H9 (cell line): ENCODE results near the gene OVOL1. TPM values are rescaled to one million over a fixed set of nuclear protein-coding genes. Genes with fewer than 3 reads are reported as not detected.

Experiments used
- DNase-seq: peaks from one replicate; pipeline ENCODE4 v3.0.0-alpha.2; 2017
- H2AFZ ChIP-seq: one replicate; pipeline ENCODE4 v1.6.1; 2013; ENCODE audit warnings: mild to moderate bottlenecking, low read length, control low read depth, moderate library complexity
- H2AK5ac ChIP-seq: 2 replicates; pipeline ENCODE4 v1.6.1; 2013; ENCODE audit warnings: low read length, control low read depth, mixed read lengths; ENCODE audit not compliant: insufficient read length
- H2BK120ac ChIP-seq: one replicate; pipeline ENCODE4 v1.6.1; 2013; ENCODE audit warnings: low read depth, mild to moderate bottlenecking, low read length, control low read depth, inconsistent platforms; ENCODE audit not compliant: poor library complexity, severe bottlenecking
- H2BK12ac ChIP-seq: 2 replicates; pipeline ENCODE4 v1.6.1; 2013; ENCODE audit warnings: low read length, control low read depth, mixed read lengths, low read depth; ENCODE audit not compliant: insufficient read length
- H2BK15ac ChIP-seq: 2 replicates; pipeline ENCODE4 v1.6.1; 2013; ENCODE audit warnings: low read depth, low read length, control low read depth
- H2BK20ac ChIP-seq: one replicate; pipeline ENCODE4 v1.6.1; 2013; ENCODE audit warnings: low read depth, mild to moderate bottlenecking, low read length, control low read depth, inconsistent platforms; ENCODE audit not compliant: poor library complexity, severe bottlenecking
- H2BK5ac ChIP-seq: 2 replicates; pipeline ENCODE4 v1.6.1; 2013; ENCODE audit warnings: low read length, control low read depth, mixed read lengths; ENCODE audit not compliant: insufficient read length
- H3K14ac ChIP-seq: 2 replicates; pipeline ENCODE4 v1.6.1; 2013; ENCODE audit warnings: low read length, control low read depth; ENCODE audit not compliant: insufficient read depth
- H3K18ac ChIP-seq: 2 replicates; pipeline ENCODE4 v1.6.1; 2013; ENCODE audit warnings: low read depth, mild to moderate bottlenecking, mixed read lengths, low read length, control low read depth; ENCODE audit not compliant: insufficient read length
- H3K23ac ChIP-seq: 2 replicates; pipeline ENCODE4 v1.6.1; 2013; ENCODE audit warnings: low read length, control low read depth, mixed read lengths, low read depth; ENCODE audit not compliant: insufficient read length
- H3K23me2 ChIP-seq: 2 replicates; pipeline ENCODE4 v1.6.1; 2013; ENCODE audit warnings: low read depth, mild to moderate bottlenecking, mixed read lengths, low read length, control low read depth; ENCODE audit not compliant: insufficient read length, poor library complexity, severe bottlenecking
- H3K27ac ChIP-seq: 2 replicates; pipeline ENCODE4 v1.5.1; 2013; ENCODE audit warnings: low read length, control low read depth, mixed read lengths, low read depth; ENCODE audit not compliant: insufficient read length
- H3K27me3 ChIP-seq: 2 replicates; pipeline ENCODE4 v1.6.1; 2013; ENCODE audit warnings: low read length, control low read depth, inconsistent platforms; ENCODE audit not compliant: insufficient read depth
- H3K4ac ChIP-seq: 2 replicates; pipeline ENCODE4 v1.6.1; 2013; ENCODE audit warnings: low read depth, mild to moderate bottlenecking, control low read depth, inconsistent platforms, low read length, moderate library complexity
- H3K4me1 ChIP-seq: 2 replicates; pipeline ENCODE4 v1.6.1; 2013; ENCODE audit warnings: low read length, control low read depth, inconsistent platforms; ENCODE audit not compliant: insufficient read depth
- H3K4me2 ChIP-seq: 2 replicates; pipeline ENCODE4 v1.6.1; 2013; ENCODE audit warnings: low read length, control low read depth, mixed read lengths; ENCODE audit not compliant: insufficient read length, insufficient read depth
- H3K56ac ChIP-seq: 2 replicates; pipeline ENCODE4 v1.6.1; 2013; ENCODE audit warnings: low read depth, mild to moderate bottlenecking, mixed read lengths, low read length, control low read depth; ENCODE audit not compliant: insufficient read length
- H3K79me1 ChIP-seq: 2 replicates; pipeline ENCODE4 v1.6.1; 2013; ENCODE audit warnings: low read depth, mild to moderate bottlenecking, moderate library complexity, low read length, control low read depth, inconsistent platforms; ENCODE audit not compliant: insufficient read depth, poor library complexity, severe bottlenecking
- H3K79me2 ChIP-seq: 2 replicates; pipeline ENCODE4 v1.6.1; 2013; ENCODE audit warnings: low read length, control low read depth, inconsistent platforms; ENCODE audit not compliant: insufficient read depth
- H3K9ac ChIP-seq: 2 replicates; pipeline ENCODE4 v1.6.1; 2013; ENCODE audit warnings: low read length, control low read depth, mixed read lengths; ENCODE audit not compliant: insufficient read length; ENCODE audit errors: extremely low read depth
- H3K9me3 ChIP-seq: one replicate; pipeline ENCODE4 v1.6.1; 2013; ENCODE audit warnings: low read depth, low read length, inconsistent platforms; ENCODE audit not compliant: control insufficient read depth
- H3T11ph ChIP-seq: one replicate; pipeline ENCODE4 v1.6.1; 2013; ENCODE audit warnings: mild to moderate bottlenecking, low read length, control low read depth, inconsistent platforms
- H4K20me1 ChIP-seq: one replicate; pipeline ENCODE4 v1.6.1; 2013; ENCODE audit not compliant: control insufficient read depth, insufficient read length, insufficient read depth
- H4K5ac ChIP-seq: 2 replicates; pipeline ENCODE4 v1.6.1; 2013; ENCODE audit warnings: low read depth, mild to moderate bottlenecking, mixed read lengths, low read length, control low read depth; ENCODE audit not compliant: insufficient read length
- H4K8ac ChIP-seq: replicated peaks from 2 replicates; pipeline ENCODE4 v1.6.1; 2013; ENCODE audit warnings: low read length, control low read depth, mixed read lengths, low read depth; ENCODE audit not compliant: insufficient read length
- H4K91ac ChIP-seq: 2 replicates; pipeline ENCODE4 v1.6.1; 2013; ENCODE audit warnings: low read depth, mild to moderate bottlenecking, moderate library complexity, mixed read lengths, low read length, control low read depth; ENCODE audit not compliant: insufficient read length
- H3K27ac Mint-ChIP-seq, 3 experiments: 2 replicates in 2 of 3; 3 replicates in 1 of 3; pipeline ENCODE4 v1.8.0; 2020 to 2021; ENCODE audit warnings: mixed read lengths in 3 of 3, mild to moderate bottlenecking in 1 of 3, moderate library complexity in 1 of 3
- H3K27me3 Mint-ChIP-seq: 2 replicates; pipeline ENCODE4 v1.8.0; 2021; ENCODE audit warnings: low read depth, mild to moderate bottlenecking, moderate library complexity, mixed read lengths
- H3K36me3 Mint-ChIP-seq, 3 experiments: 2 replicates in 2 of 3; 3 replicates in 1 of 3; pipeline ENCODE4 v1.8.0; 2020 to 2021; ENCODE audit warnings: low read depth in 3 of 3, mixed read lengths in 3 of 3; ENCODE audit not compliant: insufficient read depth in 1 of 3
- H3K4me1 Mint-ChIP-seq, 2 experiments: 2 replicates each; pipeline ENCODE4 v1.8.0; 2020; ENCODE audit warnings: mixed read lengths in 2 of 2
- H3K4me3 Mint-ChIP-seq, 2 experiments: 2 replicates in 1 of 2; 3 replicates in 1 of 2; pipeline ENCODE4 v1.8.0; 2020 to 2021; ENCODE audit warnings: mild to moderate bottlenecking in 2 of 2, mixed read lengths in 2 of 2, moderate library complexity in 1 of 2
- H3K9me3 Mint-ChIP-seq, 2 experiments: 2 replicates in 1 of 2; 3 replicates in 1 of 2; pipeline ENCODE4 v1.8.0; 2020; ENCODE audit warnings: mild to moderate bottlenecking in 2 of 2, mixed read lengths in 2 of 2, moderate library complexity in 1 of 2
- WGBS: extraction: QIAGEN DNeasy Blood & Tissue Kit; methylation state at CpG from one replicate; pipeline ENCODE4 v1.1.7; 2013; ENCODE audit warnings: missing lambda C conversion rate, low lambda C conversion rate, mixed read lengths; ENCODE audit not compliant: insufficient read length; ENCODE audit errors: extremely low coverage; 5-methylcytosine and 5-hydroxymethylcytosine counted together
- total RNA-seq: library from RNA; stranded (reverse); gene quantifications from 2 replicates; pipeline ENCODE4 v1.2.1, GENCODE V29; 2021
- TF ChIP-seq, protein P1 (sequence below): fragments of 200-600 bp; sonication (generic); conservative IDR thresholded peaks from 3 replicates; pipeline ENCODE4 v1.8.0; 2021; ENCODE audit warnings: antibody characterized with exemption, mild to moderate bottlenecking

Gene OVOL1
- total RNA-seq, 1 experiment from 2014 or later = 5.1 TPM

DNA sequence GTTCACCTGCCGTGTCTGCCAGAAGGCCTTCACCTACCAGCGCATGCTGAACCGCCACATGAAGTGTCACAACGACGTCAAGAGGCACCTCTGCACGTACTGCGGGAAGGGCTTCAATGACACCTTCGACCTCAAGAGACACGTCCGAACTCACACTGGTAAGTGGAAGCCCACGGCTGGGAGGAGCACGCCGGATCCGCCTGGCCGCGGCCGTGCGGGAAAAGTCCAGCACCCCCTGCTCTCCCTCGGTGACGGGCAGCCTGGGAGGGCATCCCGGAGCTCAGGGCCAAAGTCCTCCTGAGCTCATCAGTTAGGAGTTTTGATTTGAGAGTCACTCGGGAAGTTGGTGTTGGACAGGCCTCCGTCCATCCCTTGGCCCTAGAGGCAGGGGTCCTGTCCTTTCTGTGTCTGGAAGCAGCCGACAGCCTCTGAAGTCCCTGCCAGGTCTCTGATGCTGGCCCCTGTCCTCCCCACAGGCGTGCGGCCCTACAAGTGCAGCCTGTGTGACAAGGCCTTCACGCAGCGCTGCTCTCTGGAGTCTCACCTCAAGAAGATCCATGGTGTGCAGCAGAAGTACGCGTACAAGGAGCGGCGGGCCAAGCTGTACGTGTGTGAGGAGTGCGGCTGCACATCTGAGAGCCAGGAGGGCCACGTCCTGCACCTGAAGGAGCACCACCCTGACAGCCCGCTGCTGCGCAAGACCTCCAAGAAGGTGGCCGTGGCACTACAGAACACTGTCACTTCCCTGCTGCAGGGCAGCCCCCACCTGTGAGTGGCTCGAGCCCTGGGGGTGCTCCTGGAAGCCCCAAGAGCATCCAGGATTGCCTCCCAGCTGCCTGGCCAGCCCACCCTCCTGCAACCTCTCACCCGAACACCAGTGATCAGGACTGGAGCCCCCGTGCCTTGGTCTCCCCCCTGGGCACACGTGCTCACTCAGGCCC, 8.0 kb downstream of the OVOL1 start:
- Mint-ChIP-seq H3K27ac (no peak overlapping the region; a peak in 1 of 7 replicates), H3K9me3 (no peaks in the 10 kb centered on the region; a peak in 1 of 5 replicates), H3K36me3 (peaks cover 0 to 6% (median 0%) of the 10 kb centered on the region in 3 experiments; a peak in 1 of 7 replicates), H3K4me3 (no peak overlapping the region), H3K4me1 (peaks cover 34 to 43% of the 10 kb centered on the region in 2 experiments), H3K27me3 (peaks cover 4% of the 10 kb centered on the region)
- no peak overlapping the region for H4K8ac ChIP-seq
- no peak overlapping the region for H2AFZ ChIP-seq
- no peaks in the 10 kb centered on the region for H4K20me1 ChIP-seq
- H2BK5ac ChIP-seq = no peak overlapping the region
- no peak overlapping the region for H3T11ph ChIP-seq
- H3K4me1 ChIP-seq = no peaks in the 10 kb centered on the region
- H3K9me3 ChIP-seq = no peaks in the 10 kb centered on the region
- H2BK120ac ChIP-seq = no peak overlapping the region
- H3K14ac ChIP-seq = no peak overlapping the region; the same call in 1 of the 2 replicates
- H2AK5ac ChIP-seq = no peak overlapping the region
- WGBS = no CpG with 5 or more reads among the region's 42 CpGs
- H3K4ac ChIP-seq = no peak overlapping the region
- H3K9ac ChIP-seq = no peak overlapping the region
- H2BK15ac ChIP-seq = no peak overlapping the region
- H3K18ac ChIP-seq = no peak overlapping the region
- no peak overlapping the region for H2BK20ac ChIP-seq
- H3K23ac ChIP-seq = no peak overlapping the region
- H3K79me1 ChIP-seq = no peaks in the 10 kb centered on the region
- no peak overlapping the region for H3K56ac ChIP-seq
- no peak overlapping the region for H4K5ac ChIP-seq
- no peak for DNase-seq
- H3K79me2 ChIP-seq = no peaks in the 10 kb centered on the region
- H3K4me2 ChIP-seq = no peak overlapping the region
- H4K91ac ChIP-seq = no peak overlapping the region
- H3K27me3 ChIP-seq = no peaks in the 10 kb centered on the region
- no peak overlapping the region for H3K27ac ChIP-seq
- TF ChIP-seq, protein P1, sequence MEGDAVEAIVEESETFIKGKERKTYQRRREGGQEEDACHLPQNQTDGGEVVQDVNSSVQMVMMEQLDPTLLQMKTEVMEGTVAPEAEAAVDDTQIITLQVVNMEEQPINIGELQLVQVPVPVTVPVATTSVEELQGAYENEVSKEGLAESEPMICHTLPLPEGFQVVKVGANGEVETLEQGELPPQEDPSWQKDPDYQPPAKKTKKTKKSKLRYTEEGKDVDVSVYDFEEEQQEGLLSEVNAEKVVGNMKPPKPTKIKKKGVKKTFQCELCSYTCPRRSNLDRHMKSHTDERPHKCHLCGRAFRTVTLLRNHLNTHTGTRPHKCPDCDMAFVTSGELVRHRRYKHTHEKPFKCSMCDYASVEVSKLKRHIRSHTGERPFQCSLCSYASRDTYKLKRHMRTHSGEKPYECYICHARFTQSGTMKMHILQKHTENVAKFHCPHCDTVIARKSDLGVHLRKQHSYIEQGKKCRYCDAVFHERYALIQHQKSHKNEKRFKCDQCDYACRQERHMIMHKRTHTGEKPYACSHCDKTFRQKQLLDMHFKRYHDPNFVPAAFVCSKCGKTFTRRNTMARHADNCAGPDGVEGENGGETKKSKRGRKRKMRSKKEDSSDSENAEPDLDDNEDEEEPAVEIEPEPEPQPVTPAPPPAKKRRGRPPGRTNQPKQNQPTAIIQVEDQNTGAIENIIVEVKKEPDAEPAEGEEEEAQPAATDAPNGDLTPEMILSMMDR = no peak
- no peaks in the 10 kb centered on the region for H3K23me2 ChIP-seq
- no peak overlapping the region for H2BK12ac ChIP-seq
